ENCODE data around the gene ARHGAP35. TPM values are rescaled to one million over a fixed set of nuclear protein-coding genes. Genes with fewer than 3 reads are reported as not detected.

Gene ARHGAP35
- total RNA-seq, 3 donors from 2014 or later: 14.3 to 15.5 (median 14.3) TPM

DNA sequence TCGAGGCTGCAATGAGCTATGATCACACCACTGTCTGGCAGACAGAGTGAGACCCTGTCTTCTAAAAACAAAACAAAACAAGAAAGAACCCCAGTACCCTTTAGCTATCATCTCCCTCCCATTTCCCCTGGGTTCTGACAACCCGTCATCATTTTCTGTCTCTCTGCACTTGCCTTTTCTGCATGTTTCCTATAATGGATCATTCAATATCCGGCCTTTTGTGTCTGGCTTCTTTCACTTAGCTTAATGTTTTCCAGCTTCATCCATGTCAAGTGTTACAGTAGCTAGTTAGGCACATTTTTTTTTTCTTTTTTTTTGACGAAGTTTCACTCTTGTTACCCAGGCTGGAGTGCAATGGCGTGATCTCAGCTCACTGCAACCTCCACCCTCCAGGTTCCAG lies 26.7 kb upstream of the ARHGAP35 start:
- no peak for ATAC-seq
- no peaks in the 10 kb centered on the region for H3K9me3 Mint-ChIP-seq
- H3K4me3 Mint-ChIP-seq: no peak overlapping the region
- H3K4me1 Mint-ChIP-seq (ENCODE audit: low read depth): peaks cover 2% of the 10 kb centered on the region
- no peak for DNase-seq
- peaks cover 8% of the 10 kb centered on the region for H3K36me3 Mint-ChIP-seq (ENCODE audit: insufficient read depth)
- no peaks in the 10 kb centered on the region for H3K27me3 Mint-ChIP-seq (ENCODE audit: low read depth)

DNA sequence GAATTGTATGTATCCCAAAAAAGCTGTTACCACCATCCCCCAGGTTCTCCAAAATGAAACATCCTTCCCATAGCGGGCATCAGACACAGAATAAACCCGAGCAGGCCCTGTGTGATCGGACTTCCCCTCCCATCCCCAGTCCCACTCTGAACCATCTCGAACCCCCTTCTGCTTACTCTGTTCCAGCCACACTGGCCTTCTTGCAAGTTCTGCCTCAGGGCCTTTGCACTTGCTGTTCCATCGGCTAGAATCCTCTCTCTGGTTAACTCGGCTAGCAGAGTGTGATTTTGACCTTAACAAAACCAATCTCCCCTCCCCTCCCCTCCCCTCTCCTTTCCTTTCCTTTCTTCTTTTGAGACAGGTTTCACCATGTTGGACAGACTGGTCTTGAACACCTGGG lies 25.8 kb upstream of the ARHGAP35 start:
- ATAC-seq (no peak), DNase-seq (no peak)
- Mint-ChIP-seq H3K4me1 (ENCODE audit: low read depth) (no peaks in the 10 kb centered on the region), H3K4me3 (no peak overlapping the region), H3K27me3 (ENCODE audit: low read depth) (no peaks in the 10 kb centered on the region), H3K36me3 (ENCODE audit: insufficient read depth) (peaks cover 10% of the 10 kb centered on the region), H3K9me3 (no peaks in the 10 kb centered on the region)

GRCh38 chr19:46838160-46838559 lies 22.6 kb upstream of the ARHGAP35 start:
- no peak for ATAC-seq
- H3K4me1 Mint-ChIP-seq (ENCODE audit: low read depth): no peaks in the 10 kb centered on the region
- H3K36me3 Mint-ChIP-seq (ENCODE audit: insufficient read depth): peaks cover 17% of the 10 kb centered on the region
- H3K4me3 Mint-ChIP-seq: no peak overlapping the region
- no peaks in the 10 kb centered on the region for H3K27me3 Mint-ChIP-seq (ENCODE audit: low read depth)
- no peaks in the 10 kb centered on the region for H3K9me3 Mint-ChIP-seq
- no peak for DNase-seq

- no peaks in the 10 kb centered on the region for H3K27me3 Mint-ChIP-seq (ENCODE audit: low read depth)
- no peak for DNase-seq
- peaks cover 22% of the 10 kb centered on the region for H3K36me3 Mint-ChIP-seq (ENCODE audit: insufficient read depth)
Measured at GRCh38 chr19:46839752-46840497, 20.9 kb upstream of the ARHGAP35 start.

DNA sequence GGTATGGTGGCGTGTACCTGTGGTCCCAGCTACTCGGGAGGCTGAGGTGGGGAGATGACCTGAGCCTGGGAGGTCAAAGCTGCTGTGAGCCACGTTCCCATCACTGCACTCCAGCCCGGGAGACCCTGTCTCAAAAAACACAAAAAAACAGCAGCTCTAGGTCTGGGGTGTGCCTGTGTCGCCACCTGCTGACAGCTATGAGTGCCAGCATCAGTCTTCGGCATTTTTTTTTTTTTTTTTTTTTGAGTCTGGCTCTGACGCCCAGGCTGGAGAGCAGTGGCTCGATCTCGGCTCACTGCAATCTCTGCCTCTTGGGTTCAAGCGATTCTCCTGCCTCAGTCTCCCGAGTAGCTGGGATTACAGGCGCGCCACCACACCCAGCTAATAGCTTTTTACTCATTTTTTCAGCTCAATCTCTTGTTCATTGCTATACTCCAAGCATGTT lies 20.3 kb upstream of the ARHGAP35 start:
- Mint-ChIP-seq H3K4me1 (ENCODE audit: low read depth) (no peaks in the 10 kb centered on the region), H3K9me3 (no peaks in the 10 kb centered on the region), H3K27me3 (ENCODE audit: low read depth) (no peaks in the 10 kb centered on the region), H3K4me3 (no peak overlapping the region), H3K36me3 (ENCODE audit: insufficient read depth) (peaks cover 22% of the 10 kb centered on the region)
- peak; percentile 65 to 70 for ATAC-seq
- DNase-seq: peak; percentile 46

More at GRCh38 chr19:46839752-46840497, 20.9 kb upstream of the ARHGAP35 start:
- ATAC-seq: no peak
- H3K9me3 Mint-ChIP-seq: no peaks in the 10 kb centered on the region
- no peaks in the 10 kb centered on the region for H3K4me1 Mint-ChIP-seq (ENCODE audit: low read depth)
- no peak overlapping the region for H3K4me3 Mint-ChIP-seq

DNA sequence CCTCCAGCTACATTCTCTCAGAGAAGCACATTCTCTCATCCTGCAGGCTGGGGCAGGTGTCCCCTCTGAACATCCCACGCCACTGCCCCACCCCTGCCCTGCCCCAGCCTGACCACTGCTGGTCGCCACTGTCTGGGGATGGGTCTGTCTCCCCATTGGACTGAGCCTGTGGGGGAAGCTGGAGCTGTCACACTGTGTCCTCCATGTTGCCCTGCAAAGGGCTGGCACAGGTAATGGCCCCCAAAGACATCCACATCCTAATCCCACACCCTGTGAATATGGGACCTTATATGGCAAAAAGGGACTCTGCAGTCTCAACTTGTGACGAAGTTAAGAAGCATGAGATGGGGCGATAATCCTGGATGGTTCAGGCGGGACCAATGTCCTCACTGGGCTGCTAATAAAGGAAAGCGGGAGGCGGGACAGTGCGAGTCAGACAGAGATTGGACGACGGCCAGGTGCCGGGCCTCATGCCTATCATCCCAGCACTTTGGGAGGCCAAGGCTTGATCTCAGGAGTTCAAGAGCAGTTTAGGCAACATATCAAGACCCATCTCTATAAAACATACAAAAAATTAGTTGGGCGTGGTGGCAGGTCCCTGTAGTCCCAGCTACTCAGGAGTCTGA lies 19.2 kb upstream of the ARHGAP35 start:
- DNase-seq (no peak), ATAC-seq (no peak)
- Mint-ChIP-seq H3K4me3 (no peak overlapping the region), H3K36me3 (ENCODE audit: insufficient read depth) (peaks cover 25% of the 10 kb centered on the region), H3K4me1 (ENCODE audit: low read depth) (no peaks in the 10 kb centered on the region), H3K27me3 (ENCODE audit: low read depth) (no peaks in the 10 kb centered on the region), H3K9me3 (no peaks in the 10 kb centered on the region)

GRCh38 chr19:46842791-46843190 lies 18.0 kb upstream of the ARHGAP35 start:
- H3K27me3 Mint-ChIP-seq (ENCODE audit: low read depth): no peaks in the 10 kb centered on the region
- ATAC-seq (no peak), DNase-seq (no peak)
- H3K36me3 Mint-ChIP-seq (ENCODE audit: insufficient read depth): peaks cover 27% of the 10 kb centered on the region
- peaks cover 3% of the 10 kb centered on the region for H3K4me1 Mint-ChIP-seq (ENCODE audit: low read depth)
- H3K9me3 Mint-ChIP-seq: no peaks in the 10 kb centered on the region
- no peak overlapping the region for H3K4me3 Mint-ChIP-seq

DNA sequence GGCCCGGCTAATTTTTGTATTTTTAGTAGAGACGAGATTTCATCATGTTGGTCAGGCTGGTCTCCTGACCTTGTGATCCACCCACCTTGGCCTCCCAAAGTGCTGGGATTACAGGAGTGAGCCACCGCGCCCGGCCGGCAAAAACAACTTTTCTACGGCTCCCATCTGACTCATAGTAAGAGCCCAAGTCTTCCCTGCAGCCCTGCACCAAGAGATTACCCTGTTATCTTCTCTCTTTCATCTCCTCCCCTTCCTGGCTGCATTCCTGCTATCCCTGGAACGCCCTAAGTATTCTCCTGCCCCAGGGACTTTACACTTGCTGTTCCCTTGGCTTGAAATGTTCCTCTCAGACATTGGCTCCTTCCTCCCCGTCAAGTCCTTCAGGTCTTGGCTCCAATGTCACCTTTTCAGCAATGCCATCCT lies 16.7 kb upstream of the ARHGAP35 start:
- no peak overlapping the region for H3K4me3 Mint-ChIP-seq
- no peak for ATAC-seq
- peaks cover 22% of the 10 kb centered on the region for H3K36me3 Mint-ChIP-seq (ENCODE audit: insufficient read depth)

GRCh38 chr19:46845959-46846459 lies 14.8 kb upstream of the ARHGAP35 start:
- H3K9me3 Mint-ChIP-seq: no peaks in the 10 kb centered on the region
- H3K36me3 Mint-ChIP-seq (ENCODE audit: insufficient read depth): peaks cover 20% of the 10 kb centered on the region
- DNase-seq (no peak), ATAC-seq (no peak)
- no peak overlapping the region for H3K4me3 Mint-ChIP-seq
- no peaks in the 10 kb centered on the region for H3K27me3 Mint-ChIP-seq (ENCODE audit: low read depth)
- peaks cover 20% of the 10 kb centered on the region for H3K4me1 Mint-ChIP-seq (ENCODE audit: low read depth)

More for the DNA sequence above, 16.7 kb upstream of the ARHGAP35 start:
- H3K27me3 Mint-ChIP-seq (ENCODE audit: low read depth): no peaks in the 10 kb centered on the region
- H3K4me1 Mint-ChIP-seq (ENCODE audit: low read depth): peaks cover 6% of the 10 kb centered on the region
- no peak for DNase-seq
- H3K9me3 Mint-ChIP-seq: no peaks in the 10 kb centered on the region

- Mint-ChIP-seq H3K4me3 (no peak overlapping the region), H3K9me3 (no peaks in the 10 kb centered on the region)
Measured at GRCh38 chr19:46847528-46847927, 13.3 kb upstream of the ARHGAP35 start.

DNA sequence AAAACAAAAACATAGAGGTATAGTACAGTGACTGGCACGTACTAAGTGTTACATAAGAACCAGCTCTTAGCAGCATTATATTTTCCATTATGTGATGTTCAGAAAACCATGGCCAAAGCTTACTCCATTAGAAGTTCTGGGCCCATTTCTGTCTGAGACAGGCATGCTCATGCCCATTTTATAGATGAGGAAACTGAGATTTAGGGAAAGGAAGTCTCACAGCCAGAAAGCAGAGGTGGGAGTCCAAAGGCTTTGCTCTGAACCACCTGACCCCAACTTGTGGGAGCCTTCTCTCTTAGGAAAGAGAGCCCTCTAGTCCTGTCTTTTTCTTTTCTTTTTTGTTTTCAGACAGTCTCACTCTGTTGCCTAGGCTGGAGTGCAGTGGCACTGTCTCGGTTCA lies 12.4 kb upstream of the ARHGAP35 start:
- ATAC-seq: no peak
- H3K4me1 Mint-ChIP-seq (ENCODE audit: low read depth): peaks cover 20% of the 10 kb centered on the region

More at GRCh38 chr19:46847528-46847927, 13.3 kb upstream of the ARHGAP35 start:
- ATAC-seq (no peak), DNase-seq (no peak)
- H3K27me3 Mint-ChIP-seq (ENCODE audit: low read depth): no peaks in the 10 kb centered on the region
- peaks cover 20% of the 10 kb centered on the region for H3K4me1 Mint-ChIP-seq (ENCODE audit: low read depth)
- peaks cover 20% of the 10 kb centered on the region for H3K36me3 Mint-ChIP-seq (ENCODE audit: insufficient read depth)

GRCh38 chr19:46849610-46850009 lies 11.2 kb upstream of the ARHGAP35 start:
- DNase-seq (no peak), ATAC-seq (no peak)
- Mint-ChIP-seq H3K9me3 (no peaks in the 10 kb centered on the region), H3K36me3 (ENCODE audit: insufficient read depth) (peaks cover 8% of the 10 kb centered on the region), H3K27me3 (ENCODE audit: low read depth) (no peaks in the 10 kb centered on the region), H3K4me3 (peak overlapping the region; percentile 88), H3K4me1 (ENCODE audit: low read depth) (peaks cover 20% of the 10 kb centered on the region)

More for the DNA sequence above, 12.4 kb upstream of the ARHGAP35 start:
- Mint-ChIP-seq H3K27me3 (ENCODE audit: low read depth) (no peaks in the 10 kb centered on the region), H3K36me3 (ENCODE audit: insufficient read depth) (peaks cover 13% of the 10 kb centered on the region), H3K4me3 (no peak overlapping the region), H3K9me3 (no peaks in the 10 kb centered on the region)
- no peak for DNase-seq

- Mint-ChIP-seq H3K4me1 (ENCODE audit: low read depth) (peaks cover 22% of the 10 kb centered on the region), H3K9me3 (no peaks in the 10 kb centered on the region), H3K36me3 (ENCODE audit: insufficient read depth) (peaks cover 8% of the 10 kb centered on the region), H3K4me3 (peak within 1 kb of the TSS; percentile 88), H3K27me3 (ENCODE audit: low read depth) (no peaks in the 10 kb centered on the region)
- ATAC-seq: peak; percentile 95 to 96
- DNase-seq: peak; percentile 86
Measured at GRCh38 chr19:46850228-46851203, 10.3 kb upstream of the ARHGAP35 start, which contains the start of gene AP2S1. AP2S1 (minus strand) TSS chr19:46850846; CDS start chr19:46850766, 80 bp downstream.

GRCh38 chr19:46852830-46853229 lies 8.0 kb upstream of the ARHGAP35 start:
- H3K4me3 Mint-ChIP-seq: no peak overlapping the region
- no peak for DNase-seq
- no peak for ATAC-seq
- H3K4me1 Mint-ChIP-seq (ENCODE audit: low read depth): peaks cover 30% of the 10 kb centered on the region
- H3K27me3 Mint-ChIP-seq (ENCODE audit: low read depth): no peaks in the 10 kb centered on the region
- H3K9me3 Mint-ChIP-seq: no peaks in the 10 kb centered on the region
- peaks cover under 1% of the 10 kb centered on the region for H3K36me3 Mint-ChIP-seq (ENCODE audit: insufficient read depth)
